Testis (tissue), 2 donors: ENCODE data around the gene SEPHS1.

ENCODE experiments used
- CTCF ChIP-seq, 3 experiments: fragments of 450-650 bp in 2 of 3; fragments of 200-600 bp in 1 of 3; sonication (generic) in 1 of 3; IDR thresholded peaks; one replicate each; pipeline ENCODE4 v1.5.1; 2016 to 2019; ENCODE audit warnings: antibody characterized with exemption in 3 of 3, mild to moderate bottlenecking in 2 of 3, moderate library complexity in 1 of 3
- POLR2A ChIP-seq: fragments of 450-650 bp; IDR thresholded peaks from one replicate; pipeline ENCODE4 v1.6.1; 2017; ENCODE audit warnings: antibody characterized with exemption, mild to moderate bottlenecking, moderate library complexity

- TF ChIP-seq CTCF (IDR thresholded peaks at IDR 0.05) (no peak), POLR2A (no peak)
Measured at GRCh38 chr10:13396369-13396768, 48.3 kb upstream of the SEPHS1 start.
